MM.1S (cell line): ENCODE measurements around the gene CBY2.

ENCODE experiments used
- CTCF ChIP-seq: fragments of 300-600 bp; sonication (generic); IDR thresholded peaks from 2 replicates; pipeline ENCODE4 v1.5.1; 2016; ENCODE audit warnings: antibody characterized with exemption, low read length, mixed read lengths
- EZH2 ChIP-seq: fragments of 300-600 bp; sonication (generic); optimal IDR thresholded peaks from 2 replicates; pipeline ENCODE3; 2017; ENCODE audit warnings: low read depth, mild to moderate bottlenecking, antibody characterized with exemption, low read length, mixed read lengths
- EZH2phosphoT487 ChIP-seq: fragments of 300-600 bp; sonication (generic); IDR thresholded peaks from 2 replicates; pipeline ENCODE4 v1.6.1; 2018; ENCODE audit warnings: antibody characterized with exemption, low read length

GRCh38 chr13:45750566-45750965, 48.4 kb downstream of the CBY2 start:
- TF ChIP-seq CTCF (no peak), EZH2 (no peak), EZH2phosphoT487 (no peak)
